DLD1 (cell line): ENCODE results near the gene PGAP3.

Experiments
- in situ Hi-C: cut with HindIII; loops from 2 replicates; pipeline ENCODE4 v1.10.0; 2017; ENCODE audit warnings: low sequenced_read_pairs

Gene PGAP3

DNA sequence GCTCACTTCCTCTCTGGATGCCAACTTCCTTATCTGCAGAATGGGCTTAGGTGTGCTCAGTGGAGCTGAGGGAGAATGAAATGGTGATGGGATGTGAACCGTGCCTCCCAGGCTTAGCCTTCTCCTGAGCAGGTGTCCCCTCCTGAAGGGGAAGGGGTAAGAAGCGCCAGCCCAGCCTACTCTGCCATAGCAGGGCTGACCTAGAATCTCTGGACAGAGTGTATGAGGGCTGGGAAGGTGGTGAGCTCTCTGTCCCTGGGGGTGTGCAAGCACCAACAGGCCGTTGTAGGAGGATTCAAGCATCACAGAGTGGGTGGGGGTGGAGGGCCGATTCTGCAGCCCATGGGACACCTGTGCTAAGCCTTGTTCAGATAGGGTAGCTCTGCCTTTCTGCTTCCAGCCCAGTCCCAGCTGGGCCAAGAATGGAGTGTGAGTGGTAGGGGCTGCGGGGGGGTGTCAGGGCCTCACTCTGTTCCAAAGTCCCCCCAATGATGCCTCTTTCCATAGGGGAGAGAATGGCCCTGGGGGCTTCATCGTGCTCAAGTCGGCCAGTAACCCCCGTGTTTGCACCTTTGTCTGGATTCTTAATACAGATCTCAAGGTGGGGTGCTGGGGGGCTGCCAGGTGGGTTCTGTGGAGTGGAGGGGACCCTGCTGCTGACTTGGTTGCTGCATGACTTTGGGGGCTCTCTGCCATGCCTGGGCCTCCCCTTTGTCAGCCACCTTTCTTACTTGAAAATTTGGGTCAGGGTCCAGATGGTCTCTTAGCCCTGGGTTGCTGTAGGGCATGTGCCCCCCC, 25.9 kb downstream of the PGAP3 start:
- in situ Hi-C loops, result no loop called here

GRCh38 chr17:39660397-39661385, 27.2 kb downstream of the PGAP3 start:
- in situ Hi-C loops, result no loop called here

DNA sequence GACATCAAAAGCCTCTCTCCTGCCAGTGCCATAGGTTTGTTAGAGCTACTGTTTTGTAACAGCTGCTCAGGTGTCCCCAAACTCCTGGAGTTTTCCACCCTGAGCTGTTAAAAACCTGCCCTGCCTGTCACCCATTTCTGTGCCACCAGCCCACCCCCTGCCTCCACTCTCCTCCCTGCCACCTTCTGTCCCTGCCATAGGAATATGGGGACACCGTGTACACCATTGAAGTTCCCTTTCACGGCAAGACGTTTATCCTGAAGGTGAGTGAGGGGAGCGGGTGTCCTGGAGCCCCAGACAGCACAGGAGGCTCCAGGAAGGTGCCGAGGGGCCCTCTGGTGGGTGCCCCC, 27.9 kb downstream of the PGAP3 start:
- in situ Hi-C loops, result no loop called here

DNA sequence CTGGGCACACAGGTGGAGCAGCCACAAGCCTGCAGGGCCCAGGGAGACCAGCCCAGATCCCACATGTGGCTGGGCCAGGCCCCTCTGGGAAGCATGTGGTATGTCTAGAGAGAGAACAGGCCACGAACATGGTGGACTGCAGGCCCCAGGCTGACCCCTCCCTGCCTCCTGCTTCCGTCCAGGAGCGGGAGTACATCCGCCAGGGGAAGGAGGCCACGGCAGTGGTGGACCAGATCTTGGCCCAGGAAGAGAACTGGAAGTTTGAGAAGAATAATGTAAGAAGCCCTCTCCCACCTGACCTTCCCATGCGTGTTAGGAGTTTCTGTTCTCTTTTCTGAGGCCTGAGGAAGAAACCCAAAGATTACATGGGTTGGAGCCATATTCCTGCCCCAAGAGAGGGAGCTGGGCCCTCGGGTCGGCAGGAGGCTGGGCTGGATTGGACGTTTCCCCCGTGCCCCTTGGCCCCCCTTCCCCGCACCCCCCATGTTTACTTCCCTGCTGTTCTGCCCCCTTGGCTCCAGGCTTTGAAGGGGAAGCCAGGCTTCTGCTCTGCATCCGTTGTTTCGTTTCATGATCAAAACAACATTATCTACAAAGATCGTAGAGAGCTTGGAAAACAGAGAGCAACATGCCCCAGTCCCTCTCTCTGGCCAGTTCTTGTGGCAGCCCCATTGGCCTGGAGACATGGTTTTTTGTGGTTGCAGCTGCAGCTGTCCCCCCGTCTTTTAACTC, 28.4 kb downstream of the PGAP3 start:
- in situ Hi-C loops, result no loop called here

DNA sequence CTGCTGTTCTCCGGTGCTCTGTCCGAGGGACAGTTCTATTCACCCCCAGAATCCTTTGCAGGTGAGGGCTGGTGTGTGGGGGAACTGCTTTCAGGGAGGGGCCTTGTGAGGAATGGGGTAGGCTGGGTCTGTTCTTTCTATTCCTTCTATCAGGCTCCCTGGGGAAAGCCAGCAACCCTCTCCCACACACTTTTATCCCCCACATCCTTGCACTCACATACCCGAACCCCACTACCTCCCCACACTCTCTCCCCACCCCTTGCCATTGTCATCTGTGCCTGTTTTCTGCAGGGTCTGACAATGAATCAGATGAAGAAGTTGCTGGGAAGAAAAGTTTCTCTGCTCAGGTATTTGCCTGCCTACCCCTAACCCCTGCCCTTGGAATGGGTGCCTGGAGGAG, 29.1 kb downstream of the PGAP3 start:
- in situ Hi-C loops, result no loop called here

DNA sequence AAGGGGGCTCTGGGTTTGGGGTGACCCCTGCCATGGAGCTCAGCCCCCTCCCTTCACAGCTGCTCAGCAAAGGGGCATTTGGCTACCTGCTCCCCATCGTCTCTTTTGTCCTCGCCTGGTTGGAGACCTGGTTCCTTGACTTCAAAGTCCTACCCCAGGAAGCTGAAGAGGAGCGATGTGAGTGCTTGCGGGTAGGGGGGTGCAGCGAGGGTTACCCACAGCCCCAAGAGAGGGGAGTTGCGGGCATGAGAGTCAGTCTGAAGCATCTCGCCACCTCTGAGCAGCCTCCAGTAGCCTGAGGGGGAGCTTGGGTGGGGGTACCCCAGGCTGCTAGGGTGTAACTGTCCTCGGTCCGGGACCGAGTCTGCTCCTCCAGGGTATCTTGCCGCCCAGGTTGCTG, 29.5 kb downstream of the PGAP3 start:
- in situ Hi-C loops, result no loop called here

- in situ Hi-C loops, result no loop called here
Measured at GRCh38 chr17:39655105-39655504, 32.8 kb downstream of the PGAP3 start.

GRCh38 chr17:39653662-39654331, 34.1 kb downstream of the PGAP3 start:
- in situ Hi-C loops, result no loop called here

DNA sequence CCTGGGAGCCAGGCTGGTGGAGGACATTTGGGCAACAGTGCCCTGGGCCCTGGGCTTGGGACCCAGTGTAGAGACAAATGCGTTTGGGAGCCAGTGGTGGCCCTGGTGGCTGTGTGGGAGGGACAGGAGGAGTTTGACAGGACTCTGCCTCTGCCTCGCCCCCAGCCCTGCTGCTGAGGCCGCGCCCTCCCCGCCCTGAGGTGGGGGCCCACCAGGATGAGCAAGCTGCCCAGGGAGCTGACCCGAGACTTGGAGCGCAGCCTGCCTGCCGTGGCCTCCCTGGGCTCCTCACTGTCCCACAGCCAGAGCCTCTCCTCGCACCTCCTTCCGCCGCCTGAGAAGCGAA, 34.6 kb downstream of the PGAP3 start:
- in situ Hi-C loops, result no loop called here

- in situ Hi-C loops, result no loop called here
Measured at GRCh38 chr17:39652587-39653315, 35.1 kb downstream of the PGAP3 start.

GRCh38 chr17:39651923-39652586, 35.8 kb downstream of the PGAP3 start:
- in situ Hi-C loops, result no loop called here

DNA sequence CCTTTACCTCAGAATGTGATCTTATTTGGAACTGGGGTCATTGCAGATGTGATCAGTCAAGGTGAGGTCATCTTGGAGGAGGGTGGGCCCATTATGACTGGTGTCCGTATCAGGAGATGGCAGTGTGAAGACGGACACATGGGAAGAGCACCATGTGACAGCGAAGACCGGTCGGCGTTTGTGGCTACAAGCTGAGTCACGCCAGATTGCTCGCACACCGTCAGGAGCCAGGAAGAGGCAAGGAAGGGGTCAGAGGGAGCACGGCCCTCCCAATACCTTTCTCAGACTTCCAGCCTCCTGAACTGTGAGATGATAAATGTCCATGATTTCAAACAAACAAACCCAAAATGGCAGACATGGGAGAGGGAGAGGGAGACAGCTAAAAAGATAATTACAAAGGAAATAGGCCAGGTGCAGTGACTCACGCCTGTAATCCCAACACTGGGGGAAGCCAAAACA, 37.7 kb downstream of the PGAP3 start:
- in situ Hi-C loops, result no loop called here

DNA sequence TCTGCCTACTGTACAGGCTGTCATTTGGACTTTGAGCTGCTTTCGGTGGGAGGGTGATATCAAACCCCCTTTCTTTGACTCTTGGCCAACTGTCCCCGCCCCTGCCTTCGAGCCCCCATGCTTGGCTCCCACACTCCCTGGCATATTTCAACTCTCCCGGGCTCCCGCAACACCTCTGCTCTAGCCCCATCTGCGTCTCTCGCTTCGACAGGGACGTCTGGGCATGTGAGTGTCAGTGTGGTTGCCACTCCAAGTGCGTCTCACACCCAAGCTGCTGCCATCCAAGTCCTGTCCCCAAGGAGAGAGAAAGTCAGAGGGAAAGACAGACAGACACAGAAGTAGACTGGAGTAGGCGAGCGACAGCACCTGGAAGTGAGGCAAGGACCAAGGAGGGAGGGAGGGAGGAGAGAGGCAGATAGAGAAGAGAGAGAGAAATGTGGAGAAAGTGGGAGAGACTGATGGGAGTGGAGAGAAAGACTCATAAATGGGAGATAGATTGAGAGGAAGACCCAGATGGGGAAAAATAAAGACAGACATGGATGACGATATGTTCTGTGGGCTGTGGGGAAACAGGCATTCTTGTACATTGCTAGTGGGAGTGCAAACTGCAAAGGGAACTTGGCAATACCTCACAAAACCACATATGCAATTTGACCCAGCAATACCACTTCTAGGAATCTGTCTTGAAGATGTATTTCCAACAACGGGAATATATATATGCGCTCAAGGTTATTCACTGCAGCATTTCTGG, 39.1 kb downstream of the PGAP3 start:
- in situ Hi-C loops, result no loop called here

- in situ Hi-C loops, result no loop called here
Measured at GRCh38 chr17:39647256-39647655, 40.6 kb downstream of the PGAP3 start.

- in situ Hi-C loops, result no loop called here
Measured at GRCh38 chr17:39643271-39643670, 44.6 kb downstream of the PGAP3 start.

GRCh38 chr17:39642291-39643074, 45.4 kb downstream of the PGAP3 start:
- in situ Hi-C loops, result no loop called here

DNA sequence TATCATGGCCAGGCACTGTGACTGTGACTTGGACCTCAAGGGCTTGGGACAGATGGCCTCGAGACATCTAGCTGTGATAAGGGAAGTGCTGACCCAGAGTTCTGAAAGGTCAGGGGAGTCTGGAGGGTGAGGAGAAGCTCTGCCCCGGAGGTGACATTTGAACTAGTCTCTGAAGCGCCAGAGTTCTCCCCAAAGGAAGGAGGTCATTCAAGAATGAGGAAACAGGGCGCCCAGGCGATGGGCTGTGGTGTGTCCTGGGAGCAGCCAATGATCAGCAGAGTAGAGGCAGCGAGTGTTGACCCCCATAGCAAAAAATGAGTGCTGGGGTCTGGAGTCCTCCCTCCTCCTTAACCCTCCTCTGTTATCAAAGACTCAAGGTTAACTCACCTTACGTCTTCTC, 46.0 kb downstream of the PGAP3 start:
- in situ Hi-C loops, result no loop called here

DNA sequence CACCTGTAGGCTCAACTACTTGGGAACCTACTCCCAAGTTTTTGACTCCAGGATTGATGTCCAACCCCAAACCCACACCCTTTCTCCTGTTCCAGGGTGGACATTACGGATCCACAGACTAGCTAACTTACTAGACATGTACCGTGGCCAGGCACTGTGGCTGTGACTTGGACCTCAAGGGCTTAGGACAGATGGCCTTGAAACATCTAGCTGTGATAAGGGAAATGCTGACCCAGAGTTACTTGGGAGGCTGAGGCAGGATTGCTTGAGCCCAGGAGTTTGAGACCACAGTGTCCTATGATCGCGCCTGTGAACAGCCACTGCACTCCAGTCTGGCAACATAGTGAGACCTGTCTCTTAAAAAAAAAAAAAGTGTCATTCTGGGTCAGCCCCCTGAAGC, 46.8 kb downstream of the PGAP3 start:
- in situ Hi-C loops, result no loop called here
